Hypothalamus (tissue), 51 donors: ENCODE results near the gene LTBP2.

ENCODE experiments used
- DNase-seq, 51 donors: peaks; one replicate each; lab custom pipeline; 2025; lab: John Stamatoyannopoulos, UW

LTBP2 gene

GRCh38 chr14:74575507-74575906 lies 36.5 kb downstream of the LTBP2 start:
- no peak for DNase-seq

GRCh38 chr14:74574706-74575105 lies 37.3 kb downstream of the LTBP2 start:
- no peak for DNase-seq

- DNase-seq = no peak
These were observed 38.0 kb downstream of the LTBP2 start for GRCh38 chr14:74574090-74574433.

- DNase-seq = no peak
These were observed 38.5 kb downstream of the LTBP2 start for GRCh38 chr14:74573421-74574089.

GRCh38 chr14:74572726-74573301 lies 39.2 kb downstream of the LTBP2 start:
- peak in 1 of 51 donors; percentile 10 for DNase-seq

GRCh38 chr14:74571901-74572725 lies 39.9 kb downstream of the LTBP2 start:
- peak in 2 of 51 donors; percentile 8 to 58 for DNase-seq

GRCh38 chr14:74571441-74571841 lies 40.6 kb downstream of the LTBP2 start:
- no peak for DNase-seq

- DNase-seq = no peak
These were observed 41.3 kb downstream of the LTBP2 start for GRCh38 chr14:74570696-74571095.

- DNase-seq = peak in 6 of 51 donors; percentile 10 to 20 (median 18)
These were observed 42.0 kb downstream of the LTBP2 start for GRCh38 chr14:74569806-74570591.

- DNase-seq = no peak
These were observed 42.6 kb downstream of the LTBP2 start for GRCh38 chr14:74569387-74569786.

- DNase-seq = peak in 4 of 51 donors; percentile 9 to 36 (median 22)
These were observed 43.1 kb downstream of the LTBP2 start for GRCh38 chr14:74568911-74569310.

GRCh38 chr14:74568380-74568649 lies 43.7 kb downstream of the LTBP2 start:
- no peak for DNase-seq

GRCh38 chr14:74567646-74568379 lies 44.2 kb downstream of the LTBP2 start:
- DNase-seq = no peak

GRCh38 chr14:74567219-74567618 lies 44.8 kb downstream of the LTBP2 start:
- DNase-seq = peak in 15 of 51 donors; percentile 8 to 54 (median 27)

- DNase-seq = peak in 1 of 51 donors; percentile 9
These were observed 45.6 kb downstream of the LTBP2 start for GRCh38 chr14:74566174-74567141.

- DNase-seq = no peak
These were observed 48.4 kb downstream of the LTBP2 start for GRCh38 chr14:74563586-74564159.

GRCh38 chr14:74563233-74563585 lies 48.8 kb downstream of the LTBP2 start:
- DNase-seq = no peak

- no peak for DNase-seq
These were observed 49.4 kb downstream of the LTBP2 start for GRCh38 chr14:74562515-74563232.
